HepG2 (cell line): ENCODE measurements around the gene RAD54L. TPM values are rescaled to one million over a fixed set of nuclear protein-coding genes. Genes with fewer than 3 reads are reported as not detected.

Source experiments
- FOSL2 ChIP-seq: sonication (generic); formaldehyde crosslinking; IDR thresholded peaks from 2 replicates; pipeline ENCODE4 v1.4.0; 2020; ENCODE audit warnings: missing genetic modification reagents
- HOXA3 ChIP-seq: sonication (generic); formaldehyde crosslinking; IDR thresholded peaks from 2 replicates; pipeline ENCODE4 v1.5.0; 2020; ENCODE audit warnings: missing genetic modification reagents
- MED1 ChIP-seq: sonication (generic); formaldehyde crosslinking; IDR thresholded peaks from 2 replicates; pipeline ENCODE4 v1.4.0; 2020; ENCODE audit warnings: missing genetic modification reagents
- MZF1 ChIP-seq: sonication (generic); formaldehyde crosslinking; IDR thresholded peaks from 2 replicates; pipeline ENCODE4 v1.8.1; 2023; ENCODE audit warnings: mild to moderate bottlenecking, missing genetic modification reagents, borderline replicate concordance
- PAX8 ChIP-seq: sonication (generic); formaldehyde crosslinking; IDR thresholded peaks from 2 replicates; pipeline ENCODE4 v1.8.0; 2022; ENCODE audit warnings: mild to moderate bottlenecking, missing genetic modification reagents, borderline replicate concordance
- PCBP2 ChIP-seq: fragments of 200-400 bp; formaldehyde crosslinking; optimal IDR thresholded peaks from 2 replicates; pipeline ENCODE3; 2018; ENCODE audit warnings: low read length, low read depth; ENCODE audit not compliant: poor library complexity, severe bottlenecking
- PHF8 ChIP-seq: sonication (generic); formaldehyde crosslinking; IDR thresholded peaks from 2 replicates; pipeline ENCODE4 v1.5.0; 2020; ENCODE audit warnings: missing genetic modification reagents
- SNRNP70 ChIP-seq: fragments of 200-400 bp; formaldehyde crosslinking; IDR thresholded peaks from 2 replicates; pipeline ENCODE4 v1.6.1; 2017; ENCODE audit warnings: mild to moderate bottlenecking, low read depth, low read length, moderate library complexity
- THAP11 ChIP-seq: IDR thresholded peaks from 2 replicates; pipeline ENCODE4 v1.6.1; 2016; ENCODE audit warnings: missing biosample characterization, missing genetic modification reagents
- TOPORS ChIP-seq: sonication (generic); formaldehyde crosslinking; IDR thresholded peaks from 2 replicates; pipeline ENCODE4 v1.8.0; 2023; ENCODE audit warnings: mild to moderate bottlenecking, missing genetic modification reagents
- ZBTB1 ChIP-seq: sonication (generic); formaldehyde crosslinking; IDR thresholded peaks from 2 replicates; pipeline ENCODE4 v1.4.0; 2020; ENCODE audit warnings: missing genetic modification reagents, borderline replicate concordance
- ZFP36L1 ChIP-seq: sonication (generic); formaldehyde crosslinking; IDR thresholded peaks from 2 replicates; pipeline ENCODE4 v1.8.0; 2022; ENCODE audit warnings: mild to moderate bottlenecking, missing genetic modification reagents, moderate library complexity
- ZNF124 ChIP-seq: sonication (generic); formaldehyde crosslinking; IDR thresholded peaks from 2 replicates; pipeline ENCODE4 v1.4.0; 2020; ENCODE audit warnings: missing genetic modification reagents
- ZNF205 ChIP-seq: IDR thresholded peaks from 2 replicates; pipeline ENCODE4 v1.6.1; 2018; ENCODE audit warnings: missing biosample characterization, missing genetic modification reagents
- ZNF296 ChIP-seq: sonication (generic); formaldehyde crosslinking; conservative IDR thresholded peaks from 2 replicates; pipeline ENCODE4 v1.5.0; 2020; ENCODE audit warnings: mild to moderate bottlenecking, missing genetic modification reagents
- ZNF337 ChIP-seq: sonication (generic); formaldehyde crosslinking; IDR thresholded peaks from 2 replicates; pipeline ENCODE4 v1.5.1; 2020; ENCODE audit warnings: missing genetic modification reagents, low read depth, mild to moderate bottlenecking, borderline replicate concordance
- ZNF34 ChIP-seq: sonication (generic); formaldehyde crosslinking; IDR thresholded peaks from 2 replicates; pipeline ENCODE4 v1.4.0; 2020; ENCODE audit warnings: mild to moderate bottlenecking, missing genetic modification reagents, borderline replicate concordance
- ZNF432 ChIP-seq: sonication (generic); formaldehyde crosslinking; IDR thresholded peaks from 2 replicates; pipeline ENCODE4 v1.5.0; 2020; ENCODE audit warnings: missing genetic modification reagents, mild to moderate bottlenecking, borderline replicate concordance
- ZNF704 ChIP-seq: sonication (generic); formaldehyde crosslinking; IDR thresholded peaks from 2 replicates; pipeline ENCODE4 v1.8.1; 2023; ENCODE audit warnings: mild to moderate bottlenecking, inconsistent platforms, moderate library complexity, missing genetic modification reagents, borderline replicate concordance
- ZNF83 ChIP-seq: sonication (generic); formaldehyde crosslinking; IDR thresholded peaks from 2 replicates; pipeline ENCODE4 v1.4.0; 2020; ENCODE audit warnings: missing genetic modification reagents, mild to moderate bottlenecking, borderline replicate concordance
- ZNF841 ChIP-seq: sonication (generic); formaldehyde crosslinking; IDR thresholded peaks from 2 replicates; pipeline ENCODE4 v1.8.1; 2023; ENCODE audit warnings: missing genetic modification reagents, borderline replicate concordance
- polyA plus RNA-seq, 8 experiments: library from polyadenylated mRNA; depleted of rRNA in 3 of 8; stranded (reverse) in 7 of 8; unstranded in 1 of 8; fragments of >200 nt; fragmentation: Illumina TruSeq in 4 of 8; extraction: Trizol in 4 of 8; gene quantifications; 2 replicates each; pipeline versions ENCODE4 v1.2.1 to v1.2.3, GENCODE V29; 2011 to 2016; ENCODE audit warnings: low read depth in 4 of 8, missing spikeins in 1 of 8, mixed read lengths in 1 of 8; ENCODE audit not compliant: insufficient read depth in 1 of 8
- total RNA-seq, 5 experiments: library from RNA; depleted of rRNA; stranded (reverse); fragments of >200 nt; fragmentation: Illumina TruSeq; extraction: Trizol; gene quantifications; 2 replicates each; pipeline ENCODE4 v1.2.3, GENCODE V29; 2016; ENCODE audit warnings: low read depth in 1 of 5
- TF ChIP-seq, protein P1 (sequence below): sonication (generic); formaldehyde crosslinking; IDR thresholded peaks from 2 replicates; pipeline ENCODE4 v1.8.1; 2023; ENCODE audit warnings: mild to moderate bottlenecking, missing genetic modification reagents
- TF ChIP-seq, protein P2 (sequence below), 2 experiments: sonication (generic) in 1 of 2; formaldehyde crosslinking in 1 of 2; IDR thresholded peaks; 2 replicates each; pipeline versions ENCODE4 v1.5.1 to v1.6.1; 2011 to 2020; ENCODE audit warnings: borderline replicate concordance in 1 of 2, low read depth in 1 of 2, low read length in 1 of 2, mild to moderate bottlenecking in 1 of 2, missing genetic modification reagents in 1 of 2, moderate library complexity in 1 of 2
- TF ChIP-seq, protein P3 (sequence below): sonication (generic); formaldehyde crosslinking; IDR thresholded peaks from 2 replicates; pipeline ENCODE4 v1.5.0; 2020; ENCODE audit warnings: mild to moderate bottlenecking, low read depth, missing genetic modification reagents, borderline replicate concordance

The RAD54L gene
- total and polyA plus RNA-seq, 2 of the 13 experiments (the other 11 are each of a cell fraction or from before 2014, with no cell fraction given) = 10.2 to 30.0 TPM

DNA sequence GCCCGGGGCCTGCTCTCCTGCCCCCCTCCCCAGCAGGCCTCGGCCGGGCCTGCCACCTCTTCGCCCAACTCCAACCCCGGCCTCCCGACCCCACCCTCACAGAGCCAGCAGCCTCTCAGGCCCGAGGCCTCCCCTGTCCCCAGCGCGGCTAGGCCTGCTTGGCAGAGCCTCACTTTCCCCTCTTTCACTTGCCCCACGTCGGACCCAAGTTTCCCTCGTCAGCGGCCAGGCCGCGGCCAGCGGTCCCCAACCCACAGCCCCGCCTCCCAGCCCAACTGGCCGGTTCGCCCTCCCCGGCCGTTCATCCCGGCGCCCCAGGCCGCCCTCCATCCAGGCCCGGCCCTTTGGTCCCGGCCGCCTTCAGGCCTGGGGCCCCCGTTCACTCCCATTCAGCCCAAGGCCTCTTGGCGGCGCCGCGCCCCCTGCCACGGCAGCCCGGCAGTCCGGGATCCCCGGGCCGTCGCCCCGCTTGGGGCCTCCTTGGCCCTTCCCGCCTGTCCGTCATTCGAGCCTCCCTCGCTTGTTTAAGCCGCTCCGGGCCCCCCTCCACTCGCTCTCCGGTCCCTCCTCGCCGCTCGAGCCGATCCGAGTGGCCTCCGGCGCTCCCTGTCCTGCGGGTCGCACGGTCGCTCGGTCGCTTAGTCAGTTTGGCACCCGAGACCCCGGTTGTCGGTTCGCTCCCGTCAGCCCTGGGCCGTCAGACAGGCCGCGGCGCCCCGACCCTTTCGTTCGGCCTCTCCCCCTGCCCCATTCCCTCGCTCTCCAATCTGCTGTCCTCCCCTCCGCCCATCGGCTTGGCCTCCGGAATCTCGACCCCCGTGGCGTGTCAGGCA is 54.5 kb downstream of the RAD54L start (continued):
- TF ChIP-seq, protein P1, sequence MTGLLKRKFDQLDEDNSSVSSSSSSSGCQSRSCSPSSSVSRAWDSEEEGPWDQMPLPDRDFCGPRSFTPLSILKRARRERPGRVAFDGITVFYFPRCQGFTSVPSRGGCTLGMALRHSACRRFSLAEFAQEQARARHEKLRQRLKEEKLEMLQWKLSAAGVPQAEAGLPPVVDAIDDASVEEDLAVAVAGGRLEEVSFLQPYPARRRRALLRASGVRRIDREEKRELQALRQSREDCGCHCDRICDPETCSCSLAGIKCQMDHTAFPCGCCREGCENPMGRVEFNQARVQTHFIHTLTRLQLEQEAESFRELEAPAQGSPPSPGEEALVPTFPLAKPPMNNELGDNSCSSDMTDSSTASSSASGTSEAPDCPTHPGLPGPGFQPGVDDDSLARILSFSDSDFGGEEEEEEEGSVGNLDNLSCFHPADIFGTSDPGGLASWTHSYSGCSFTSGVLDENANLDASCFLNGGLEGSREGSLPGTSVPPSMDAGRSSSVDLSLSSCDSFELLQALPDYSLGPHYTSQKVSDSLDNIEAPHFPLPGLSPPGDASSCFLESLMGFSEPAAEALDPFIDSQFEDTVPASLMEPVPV (CRISPR knock-in tag) = no peak
- TF ChIP-seq ZNF841 (CRISPR knock-in tag) (no peak), PHF8 (CRISPR knock-in tag) (peak; percentile 81), ZNF704 (peak; percentile 61; the same call in 1 of the 2 replicates), ZNF83 (CRISPR knock-in tag) (no peak), ZNF432 (no peak), HOXA3 (peak; percentile 14; the same call in 1 of the 2 replicates), FOSL2 (CRISPR knock-in tag) (no peak), ZNF124 (CRISPR knock-in tag) (no peak), TOPORS (no peak; the same call in 1 of the 2 replicates), MED1 (CRISPR knock-in tag) (no peak), MZF1 (CRISPR knock-in tag) (no peak), ZFP36L1 (CRISPR knock-in tag) (no peak), ZBTB1 (CRISPR knock-in tag) (no peak; the same call in 1 of the 2 replicates), SNRNP70 (no peak), PAX8 (CRISPR knock-in tag) (peak; percentile 25; the same call in 1 of the 2 replicates), ZNF296 (CRISPR knock-in tag) (no peak), ZNF205 (0 out of 2 replicates have a peak, but pooled peaks have one; percentile 14), ZNF337 (no peak), THAP11 (CRISPR knock-in tag) (no peak), PCBP2 (no peak), ZNF34 (no peak)
- TF ChIP-seq, protein P2, sequence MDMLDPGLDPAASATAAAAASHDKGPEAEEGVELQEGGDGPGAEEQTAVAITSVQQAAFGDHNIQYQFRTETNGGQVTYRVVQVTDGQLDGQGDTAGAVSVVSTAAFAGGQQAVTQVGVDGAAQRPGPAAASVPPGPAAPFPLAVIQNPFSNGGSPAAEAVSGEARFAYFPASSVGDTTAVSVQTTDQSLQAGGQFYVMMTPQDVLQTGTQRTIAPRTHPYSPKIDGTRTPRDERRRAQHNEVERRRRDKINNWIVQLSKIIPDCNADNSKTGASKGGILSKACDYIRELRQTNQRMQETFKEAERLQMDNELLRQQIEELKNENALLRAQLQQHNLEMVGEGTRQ (IDR thresholded peaks at IDR 0.05; ENCODE audit: low read depth, low read length) = no peak
- TF ChIP-seq, protein P2 (CRISPR knock-in tag; IDR thresholded peaks at IDR 0.05; ENCODE audit: borderline replicate concordance) = no peak
- TF ChIP-seq, protein P3, sequence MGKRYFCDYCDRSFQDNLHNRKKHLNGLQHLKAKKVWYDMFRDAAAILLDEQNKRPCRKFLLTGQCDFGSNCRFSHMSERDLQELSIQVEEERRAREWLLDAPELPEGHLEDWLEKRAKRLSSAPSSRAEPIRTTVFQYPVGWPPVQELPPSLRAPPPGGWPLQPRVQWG (CRISPR knock-in tag) = no peak
